SK-N-SH treated with all-trans-retinoic acid at 6 μM for 48 hours (cell line): Measurements from ENCODE around the gene RPP30.

Experiments
- CREB5 ChIP-seq: fragments of 250-450 bp; sonication (Bioruptor Pico); IDR thresholded peaks from 2 replicates; pipeline ENCODE4 v1.5.1; 2020; ENCODE audit warnings: low read depth, mild to moderate bottlenecking, moderate library complexity
- CSDC2 ChIP-seq: fragments of 250-450 bp; sonication (Bioruptor Pico); IDR thresholded peaks from 2 replicates; pipeline ENCODE4 v1.5.0; 2020; ENCODE audit warnings: mild to moderate bottlenecking, moderate library complexity
- CSRNP3 ChIP-seq: fragments of 250-450 bp; sonication (Bioruptor Pico); IDR thresholded peaks from 2 replicates; pipeline ENCODE4 v1.5.1; 2021; ENCODE audit warnings: mild to moderate bottlenecking, moderate library complexity
- GLIS3 ChIP-seq: fragments of 250-450 bp; sonication (Bioruptor Pico); IDR thresholded peaks from 2 replicates; pipeline ENCODE4 v1.5.0; 2020; ENCODE audit warnings: mild to moderate bottlenecking, moderate library complexity
- ISL1 ChIP-seq: fragments of 250-450 bp; sonication (Bioruptor Pico); IDR thresholded peaks from 2 replicates; pipeline ENCODE4 v2.1.2; 2022; ENCODE audit warnings: mild to moderate bottlenecking, moderate library complexity
- OSR1 ChIP-seq: fragments of 250-450 bp; sonication (Bioruptor Pico); IDR thresholded peaks from 2 replicates; pipeline ENCODE4 v1.8.0; 2022; ENCODE audit warnings: moderate library complexity, mild to moderate bottlenecking, inconsistent platforms
- PATZ1 ChIP-seq: fragments of 250-450 bp; sonication (Bioruptor Pico); IDR thresholded peaks from 2 replicates; pipeline ENCODE4 v1.8.0; 2020; ENCODE audit warnings: mild to moderate bottlenecking, moderate library complexity, borderline replicate concordance
- PPARA ChIP-seq: fragments of 250-450 bp; sonication (Bioruptor Pico); IDR thresholded peaks from 2 replicates; pipeline ENCODE4 v1.5.0; 2020; ENCODE audit warnings: mild to moderate bottlenecking, borderline replicate concordance
- TSHZ2 ChIP-seq: fragments of 250-450 bp; sonication (Bioruptor Pico); IDR thresholded peaks from 2 replicates; pipeline ENCODE4 v1.5.0; 2020; ENCODE audit warnings: mild to moderate bottlenecking, moderate library complexity
- ZNF8 ChIP-seq: fragments of 450-650 bp; formaldehyde crosslinking; IDR thresholded peaks from 2 replicates; pipeline ENCODE4 v1.5.0; 2020; ENCODE audit warnings: mild to moderate bottlenecking, moderate library complexity

- no peak for TF ChIP-seq TSHZ2 (CRISPR knock-in tag)
- no peak for TF ChIP-seq GLIS3 (CRISPR knock-in tag)
- no peak for TF ChIP-seq PATZ1 (CRISPR knock-in tag)
- TF ChIP-seq ISL1 (CRISPR knock-in tag), result no peak
- TF ChIP-seq CSRNP3 (CRISPR knock-in tag), result no peak
- TF ChIP-seq ZNF8 (CRISPR knock-in tag), result no peak
- no peak for TF ChIP-seq CREB5 (CRISPR knock-in tag)
- no peak for TF ChIP-seq OSR1 (CRISPR knock-in tag)
- TF ChIP-seq PPARA (CRISPR knock-in tag), result no peak
- no peak for TF ChIP-seq CSDC2 (CRISPR knock-in tag)
Observed at GRCh38 chr10:90837486-90837885, 34.3 kb upstream of the RPP30 start.
